ENCODE data around the gene SMARCAD1. TPM values are rescaled to one million over a fixed set of nuclear protein-coding genes. Genes with fewer than 3 reads are reported as not detected.

Gene SMARCAD1
- total RNA-seq, 1 donor from 2014 or later = 16.4 TPM

DNA sequence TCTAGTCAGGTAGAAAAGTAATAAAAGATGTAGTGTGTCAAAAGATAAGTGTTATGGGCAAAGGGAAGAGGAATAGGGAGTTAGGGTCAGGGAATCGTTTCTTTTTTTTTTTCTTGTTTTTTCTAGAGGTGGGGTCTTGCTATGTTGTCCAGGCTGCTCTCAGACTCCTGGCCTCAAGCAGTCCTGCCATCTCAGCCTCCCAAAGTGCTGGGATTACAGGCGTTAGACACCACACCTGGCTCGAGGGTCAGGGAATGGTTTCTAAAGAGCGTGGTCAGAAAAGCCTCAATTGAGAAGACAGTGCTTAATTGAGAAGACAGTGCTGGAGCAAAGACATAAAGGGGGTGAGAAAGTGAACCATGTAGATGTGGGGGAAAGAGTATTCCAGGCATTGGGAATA lies 19.1 kb downstream of the SMARCAD1 start:
- no peak for DNase-seq (ENCODE audit: low spot score)

DNA sequence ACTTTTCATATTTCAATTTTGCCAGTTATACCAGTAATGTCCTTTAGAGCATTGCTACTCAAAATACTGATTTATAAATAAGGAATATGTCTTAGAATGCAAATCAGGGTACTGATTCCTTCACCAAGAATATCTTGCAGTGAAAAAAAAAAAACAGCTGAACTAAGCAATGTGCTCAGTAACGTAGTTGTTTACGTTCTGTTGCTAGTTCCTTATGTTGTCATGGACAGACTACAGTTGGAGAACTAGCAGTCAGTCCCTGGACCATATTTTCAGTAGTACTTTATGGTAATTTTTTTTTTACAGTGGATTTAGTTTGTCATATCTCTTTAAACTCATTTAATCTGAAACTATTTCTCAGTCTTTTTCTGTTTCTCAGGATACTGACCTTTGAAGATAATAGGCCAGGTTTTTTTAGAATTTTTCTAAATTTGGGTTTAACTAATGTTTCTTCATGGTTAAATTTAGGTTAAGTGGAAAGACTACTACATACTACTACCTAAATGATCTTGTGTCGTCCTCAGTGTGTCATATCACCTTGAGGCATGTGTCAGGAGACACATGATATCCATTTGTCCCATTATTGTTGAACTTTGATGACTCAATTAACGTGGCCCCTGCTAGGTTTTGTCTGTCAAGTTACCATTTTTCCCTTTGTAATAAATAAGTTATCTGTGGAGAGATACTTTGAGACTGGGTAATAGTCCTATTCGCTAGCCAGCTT lies 21.0 kb downstream of the SMARCAD1 start:
- no peak for DNase-seq (ENCODE audit: low spot score)

DNA sequence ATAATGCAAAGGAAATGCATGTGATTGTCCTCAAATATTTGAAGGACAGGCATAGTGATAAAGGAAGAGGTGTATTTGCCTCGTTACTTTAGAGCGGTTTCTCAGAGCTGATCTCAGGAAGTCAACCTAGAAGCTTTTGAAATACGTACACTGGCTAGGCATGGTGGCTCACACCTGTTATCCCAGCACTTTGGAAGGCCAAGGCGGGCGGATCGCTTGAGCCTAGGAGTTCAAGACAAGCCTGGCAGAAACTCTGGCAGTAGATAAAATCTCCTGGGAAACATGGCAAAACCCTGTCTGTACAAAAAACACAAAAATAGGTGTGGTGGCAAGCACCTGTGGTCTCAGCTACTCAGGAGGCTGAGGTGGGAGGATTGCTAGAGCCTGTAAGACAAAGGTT lies 24.9 kb downstream of the SMARCAD1 start:
- DNase-seq (ENCODE audit: low spot score) = no peak

DNA sequence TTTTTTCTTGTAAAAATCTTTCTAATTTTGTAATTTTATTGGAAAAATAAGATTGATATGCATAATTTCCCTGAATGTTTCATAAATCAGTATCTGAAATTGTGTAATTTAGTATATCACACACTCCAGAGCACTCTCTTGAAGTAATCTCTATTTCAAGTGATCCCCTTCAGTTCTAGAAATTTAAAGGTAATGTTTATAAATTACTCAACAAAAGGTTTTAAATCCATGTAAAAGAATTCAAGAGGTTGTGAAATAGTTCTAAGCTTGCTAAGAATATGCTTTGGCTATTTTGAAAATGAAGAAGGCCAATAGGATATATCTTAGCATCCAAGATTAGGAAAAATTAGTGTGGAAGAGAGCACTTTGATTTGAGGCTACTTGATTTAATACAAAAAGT lies 28.2 kb downstream of the SMARCAD1 start:
- DNase-seq (ENCODE audit: low spot score) = no peak

DNA sequence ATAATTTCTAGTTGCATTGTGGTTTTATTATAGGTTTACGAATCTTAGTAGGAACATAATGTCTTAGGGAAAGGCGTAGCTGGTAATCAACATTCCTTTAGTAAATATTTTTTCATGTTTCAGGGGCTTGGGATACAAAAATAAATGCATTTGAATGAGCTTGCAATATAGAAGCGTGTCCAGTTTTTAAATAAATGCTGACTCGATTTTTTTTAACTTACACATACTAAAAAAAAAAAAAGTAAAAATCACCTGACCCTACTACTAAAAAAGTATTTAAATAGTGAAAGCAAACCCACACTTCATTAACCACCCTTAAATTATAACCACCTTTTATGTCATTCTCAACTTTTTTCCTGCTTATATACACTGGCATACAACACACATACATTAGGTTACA lies 29.6 kb downstream of the SMARCAD1 start:
- DNase-seq (ENCODE audit: low spot score) = no peak

DNA sequence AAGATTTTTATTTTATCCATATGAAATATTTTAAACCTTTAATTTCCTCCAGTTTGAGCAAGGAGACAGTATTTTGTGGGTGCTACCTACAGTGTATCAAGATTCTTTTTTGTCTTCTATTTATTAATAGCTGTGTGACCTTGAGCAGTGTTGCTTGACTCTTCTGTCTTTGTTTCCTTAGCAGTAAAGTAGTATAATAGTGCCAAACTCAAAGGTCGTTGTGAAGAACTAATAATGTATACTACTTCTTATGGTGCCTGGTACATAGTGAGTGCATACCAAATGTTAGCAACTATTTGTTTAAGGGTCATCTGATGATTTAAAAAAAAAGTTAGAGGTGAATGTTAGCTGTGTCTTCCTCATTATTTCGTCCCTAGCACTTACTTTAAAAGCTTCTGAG lies 30.5 kb downstream of the SMARCAD1 start:
- DNase-seq (ENCODE audit: low spot score) = no peak

DNA sequence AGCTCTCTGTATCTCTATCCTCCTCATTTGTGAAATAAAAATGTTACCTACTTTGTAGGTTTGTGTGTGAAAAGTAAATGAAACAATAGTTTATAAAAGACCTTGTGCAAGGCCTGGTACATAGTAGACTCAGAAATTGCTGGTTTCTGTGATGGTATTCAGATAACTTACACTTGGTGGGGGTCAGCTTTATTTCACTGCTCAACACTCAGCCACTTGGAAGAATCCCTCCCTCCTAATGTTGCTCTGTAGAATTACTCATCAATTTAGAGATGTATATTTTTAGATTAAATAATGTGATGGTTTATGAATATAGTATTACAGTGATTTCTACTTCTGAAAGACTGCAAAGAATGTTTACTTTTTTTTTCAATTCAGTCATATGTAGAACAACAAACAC lies 32.7 kb downstream of the SMARCAD1 start:
- DNase-seq (ENCODE audit: low spot score) = no peak

DNA sequence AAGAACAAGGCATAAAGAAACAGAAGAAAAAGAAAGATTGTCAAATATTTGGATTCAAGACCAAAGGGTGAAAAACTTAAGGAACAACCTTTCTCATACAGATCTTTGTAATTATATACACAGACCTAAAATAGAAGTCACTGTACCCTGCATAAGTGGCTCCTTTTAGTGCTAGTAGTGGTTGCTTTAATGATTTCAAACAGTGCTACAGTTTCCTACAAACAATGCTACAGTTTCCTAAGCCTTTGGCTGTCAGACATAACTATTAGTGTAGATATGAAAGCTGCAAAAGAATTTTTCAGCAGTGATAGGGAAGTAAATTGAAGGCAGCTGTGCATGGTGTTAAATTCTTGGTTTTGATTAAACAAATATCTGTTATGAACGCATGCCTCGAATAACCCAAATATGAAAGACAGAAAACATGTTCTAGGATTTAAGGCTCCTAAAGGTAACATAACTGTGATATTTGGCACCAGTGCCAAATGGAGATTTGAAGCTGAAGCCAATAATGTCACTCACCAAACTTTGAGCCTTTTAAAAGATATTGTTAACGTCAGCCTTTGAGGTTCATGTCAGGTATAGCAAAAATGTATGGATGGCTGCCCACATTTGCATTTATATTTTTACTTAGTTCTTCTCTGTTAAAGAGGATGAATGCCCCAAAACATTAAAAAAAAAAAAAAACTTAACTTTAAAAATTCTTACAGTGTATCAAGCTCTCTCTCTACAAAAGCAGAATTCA lies 36.6 kb downstream of the SMARCAD1 start:
- DNase-seq (ENCODE audit: low spot score) = no peak

DNA sequence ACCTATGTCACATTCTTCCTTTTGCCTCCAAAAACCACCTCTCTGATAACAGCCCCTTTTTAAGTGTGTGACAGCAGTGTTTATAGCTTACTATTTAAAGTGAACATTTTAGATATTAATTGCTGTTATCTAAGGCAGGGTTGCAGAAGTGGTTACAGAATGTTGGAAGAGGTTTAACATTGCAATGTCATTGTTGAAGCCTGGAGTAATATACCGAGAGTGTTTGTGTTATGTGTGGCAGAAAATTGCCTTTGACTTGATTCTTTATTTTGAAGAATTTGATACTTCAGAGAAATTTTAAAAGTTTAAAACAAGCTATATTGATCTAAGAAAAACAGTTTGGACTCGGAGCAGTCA lies 37.1 kb downstream of the SMARCAD1 start:
- no peak for DNase-seq (ENCODE audit: low spot score)

DNA sequence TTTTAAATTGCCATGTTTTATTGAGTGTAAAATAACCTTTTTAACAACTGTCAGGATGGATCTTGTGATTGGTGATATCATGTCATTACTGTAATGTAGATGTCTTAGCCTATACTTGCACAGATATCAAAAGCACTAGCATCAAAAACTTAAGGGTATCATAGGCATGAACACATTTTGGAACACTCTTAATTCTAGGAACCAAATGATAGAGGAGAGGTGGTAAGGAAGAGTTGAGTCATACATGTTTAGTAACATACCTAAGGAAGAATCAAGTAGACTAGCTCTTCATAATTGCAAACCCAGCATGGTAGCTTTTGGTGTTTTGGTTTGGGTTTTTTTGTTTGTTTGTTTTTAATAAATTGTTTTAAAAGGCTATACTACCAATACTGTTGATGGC lies 43.4 kb downstream of the SMARCAD1 start:
- no peak for DNase-seq (ENCODE audit: low spot score)

DNA sequence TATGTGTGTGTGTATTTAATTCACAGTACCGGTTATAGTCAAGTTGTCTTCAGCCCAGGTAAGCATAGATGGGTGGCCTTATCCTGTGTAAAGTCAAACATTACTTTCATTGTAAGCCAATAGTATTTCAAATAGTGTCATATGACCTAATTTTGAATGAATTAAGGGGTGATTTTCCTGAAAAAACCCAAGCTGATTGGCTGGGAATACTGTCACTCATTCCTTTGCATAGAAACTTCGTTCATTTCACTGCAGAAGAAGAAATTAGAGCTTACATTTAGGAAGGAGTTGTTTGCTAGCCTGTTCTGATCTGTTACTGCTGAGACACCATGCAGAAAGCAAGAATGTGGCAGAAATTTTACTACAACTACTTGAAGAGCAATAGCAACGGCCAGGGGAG lies 45.4 kb downstream of the SMARCAD1 start:
- no peak for DNase-seq (ENCODE audit: low spot score)

DNA sequence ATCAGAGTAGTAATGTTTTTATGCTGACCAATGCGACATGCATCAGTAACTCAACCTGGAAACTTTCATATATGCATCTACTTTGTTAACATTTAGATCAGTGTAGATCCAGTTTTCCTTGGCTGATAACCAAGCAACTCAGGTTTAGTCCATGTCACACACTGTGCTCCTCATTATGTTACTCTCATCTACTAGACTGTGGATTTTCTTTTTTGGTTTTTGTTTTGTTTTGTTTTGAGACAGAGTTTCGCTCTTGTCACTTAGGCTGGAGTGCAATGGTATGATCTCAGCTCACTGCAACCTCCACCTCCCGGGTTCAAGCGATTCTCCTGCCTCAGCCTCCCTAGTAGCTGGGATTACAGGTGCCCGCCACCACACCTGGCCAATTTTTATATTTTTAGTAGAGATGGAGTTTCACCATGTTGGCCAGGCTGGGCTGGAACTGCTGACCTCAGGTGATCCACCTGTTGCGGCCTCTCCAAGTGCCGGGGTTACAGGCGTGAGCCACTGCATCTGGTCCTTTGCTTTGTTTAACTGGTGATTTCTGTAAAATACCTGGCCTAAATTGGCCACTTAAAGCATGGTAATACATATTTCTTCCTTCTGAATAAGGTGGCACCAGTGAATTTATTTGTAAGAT lies 48.6 kb downstream of the SMARCAD1 start:
- peak; percentile 67 for DNase-seq (ENCODE audit: low spot score)

DNA sequence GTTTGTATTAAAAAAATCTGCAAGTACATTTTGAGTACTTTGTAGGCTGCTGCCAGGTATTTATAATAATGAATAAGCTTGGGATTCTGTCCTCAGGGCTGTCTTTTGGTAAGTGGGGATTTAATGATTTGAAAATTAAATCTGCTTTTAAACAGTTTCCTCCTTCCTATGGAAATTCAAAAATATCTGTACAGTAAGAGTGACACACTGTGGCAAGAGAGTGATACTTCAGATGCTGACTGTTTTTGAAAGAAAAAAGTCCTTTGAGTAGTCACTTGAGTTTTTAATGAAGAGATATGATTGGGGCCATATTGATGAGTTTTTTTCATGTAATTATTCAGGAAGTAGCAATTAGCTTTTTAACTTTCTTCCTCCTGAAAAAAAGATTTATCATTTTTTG lies 49.2 kb downstream of the SMARCAD1 start:
- DNase-seq (ENCODE audit: low spot score) = no peak

DNA sequence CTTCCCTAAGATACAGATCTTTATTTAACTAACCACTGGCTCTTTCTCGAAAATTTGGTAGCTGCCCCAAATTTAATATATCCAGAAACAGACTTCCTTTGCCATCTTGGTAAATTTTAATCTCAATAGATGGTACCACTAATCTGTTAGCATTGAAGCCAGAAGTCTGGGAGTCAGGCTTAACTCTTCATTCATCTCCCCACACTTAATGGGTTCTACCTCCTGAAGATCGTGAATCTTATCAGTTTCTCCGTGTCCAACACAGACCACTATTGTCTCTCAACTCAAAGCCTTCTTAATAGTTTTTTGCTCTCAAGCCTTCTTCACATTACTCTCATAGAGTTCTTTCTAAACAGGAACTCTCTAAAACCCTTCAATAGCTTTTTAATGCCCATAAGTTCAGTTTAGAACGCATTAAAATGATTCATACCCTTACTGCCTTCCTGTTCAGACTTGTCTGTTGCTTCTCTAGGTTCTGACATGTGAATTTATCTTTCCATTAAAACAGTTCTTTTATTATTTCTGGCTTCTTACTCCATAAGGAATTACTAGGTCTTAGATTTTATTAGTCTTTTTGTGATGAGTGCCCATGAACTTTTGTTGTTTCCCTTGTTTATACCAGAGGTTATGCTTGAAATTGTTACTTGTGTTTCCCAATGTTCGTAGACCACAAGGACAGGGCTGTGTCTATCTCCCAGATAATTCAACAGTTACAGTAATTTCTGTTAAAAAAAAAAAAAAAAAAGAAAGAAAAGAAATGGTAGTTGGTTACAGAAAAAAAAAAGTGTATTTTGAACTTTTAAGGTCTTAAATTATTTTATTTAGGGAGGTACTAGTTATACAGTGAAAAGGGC lies 54.7 kb downstream of the SMARCAD1 start:
- DNase-seq (ENCODE audit: low spot score) = no peak

DNA sequence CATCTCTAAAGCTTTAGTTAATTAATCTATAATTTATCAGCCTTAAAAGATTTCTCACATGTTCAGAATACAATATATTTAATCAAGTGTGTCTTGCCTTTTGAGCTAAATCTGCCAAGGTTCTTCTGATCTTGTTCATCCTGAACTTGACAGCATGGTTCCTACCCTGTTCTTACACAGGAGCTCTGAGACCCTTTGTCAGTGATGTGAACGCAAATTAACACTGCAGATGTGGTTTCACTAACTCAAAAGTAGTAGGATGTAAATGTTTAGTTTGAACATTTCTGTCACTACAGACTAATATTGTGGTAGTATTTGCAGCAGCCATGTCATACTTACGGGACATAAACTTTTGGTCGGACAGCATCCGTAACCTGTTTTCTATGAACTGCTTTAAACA lies 59.4 kb downstream of the SMARCAD1 start:
- DNase-seq (ENCODE audit: low spot score) = no peak

DNA sequence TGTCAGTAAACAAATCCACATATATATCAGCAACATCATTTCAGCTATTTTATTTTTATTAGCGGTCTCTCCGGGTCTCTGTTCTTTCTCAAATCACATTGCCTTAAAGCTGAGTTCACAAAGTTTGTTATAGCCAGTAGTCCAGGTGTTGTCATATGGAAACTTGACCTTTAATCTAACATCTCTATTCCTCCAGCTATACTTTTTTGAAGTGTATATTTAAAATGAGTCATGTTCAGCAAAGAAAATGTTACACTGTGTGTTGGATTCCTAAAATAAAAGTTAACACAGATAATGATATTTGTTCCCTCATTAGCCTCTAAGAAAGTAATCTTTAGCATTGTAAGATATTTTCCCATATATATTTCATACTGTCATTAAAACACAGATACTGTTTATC lies 63.6 kb downstream of the SMARCAD1 start:
- DNase-seq (ENCODE audit: low spot score) = no peak

DNA sequence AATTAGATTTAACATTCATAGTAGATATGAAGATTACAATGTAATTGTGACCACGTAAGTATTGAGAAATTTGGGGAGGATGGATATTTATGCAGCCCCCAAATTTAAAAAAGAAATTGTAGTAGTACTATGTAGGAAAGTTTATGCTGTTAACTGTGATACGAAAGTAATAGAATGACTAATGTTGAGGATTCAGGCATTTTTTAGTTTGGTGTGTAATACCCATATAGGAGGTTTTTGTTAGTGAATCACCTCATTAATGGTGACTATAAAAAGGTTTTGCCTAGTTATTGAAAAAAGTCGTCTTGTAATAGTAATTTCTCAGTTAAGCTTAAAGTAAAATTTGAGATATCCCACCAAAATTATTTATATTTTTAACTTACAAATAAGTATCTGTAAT lies 67.2 kb downstream of the SMARCAD1 start:
- DNase-seq (ENCODE audit: low spot score) = no peak

DNA sequence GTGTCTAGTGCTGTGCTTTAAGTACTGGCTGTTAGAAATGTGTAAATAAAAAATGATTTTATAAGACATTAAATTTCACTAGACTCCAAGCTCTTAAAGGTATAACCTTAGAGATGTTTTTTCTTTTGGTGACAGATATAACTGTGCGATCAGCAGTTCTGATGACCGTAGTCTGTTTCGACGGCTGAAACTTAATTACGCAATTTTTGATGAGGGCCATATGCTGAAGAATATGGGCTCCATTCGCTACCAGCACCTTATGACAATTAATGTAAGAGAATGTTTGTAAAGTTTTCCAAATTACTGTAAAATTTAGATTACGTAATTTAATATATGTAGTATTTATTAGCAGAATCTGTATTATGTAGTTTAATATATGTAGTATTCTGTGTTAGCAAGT lies 68.5 kb downstream of the SMARCAD1 start:
- DNase-seq (ENCODE audit: low spot score) = no peak

DNA sequence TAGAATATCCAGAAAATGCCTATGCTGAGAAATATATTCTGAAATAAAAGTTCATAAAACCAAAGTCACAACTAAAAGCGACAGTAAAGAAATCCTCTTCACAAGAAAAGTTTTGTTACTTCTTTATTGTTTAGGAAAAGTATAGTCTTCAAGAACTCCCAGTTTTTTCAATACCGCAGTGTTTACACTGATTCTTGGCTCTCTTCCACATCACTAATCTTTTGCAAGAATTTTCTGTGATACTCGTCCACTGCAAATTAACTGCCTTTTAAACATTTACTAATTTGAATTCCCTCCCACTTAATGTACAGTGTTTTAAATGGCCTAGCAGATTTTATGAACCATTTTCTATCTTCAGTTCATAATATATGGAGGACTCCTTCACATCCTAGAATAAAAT lies 69.9 kb downstream of the SMARCAD1 start:
- DNase-seq (ENCODE audit: low spot score) = no peak

DNA sequence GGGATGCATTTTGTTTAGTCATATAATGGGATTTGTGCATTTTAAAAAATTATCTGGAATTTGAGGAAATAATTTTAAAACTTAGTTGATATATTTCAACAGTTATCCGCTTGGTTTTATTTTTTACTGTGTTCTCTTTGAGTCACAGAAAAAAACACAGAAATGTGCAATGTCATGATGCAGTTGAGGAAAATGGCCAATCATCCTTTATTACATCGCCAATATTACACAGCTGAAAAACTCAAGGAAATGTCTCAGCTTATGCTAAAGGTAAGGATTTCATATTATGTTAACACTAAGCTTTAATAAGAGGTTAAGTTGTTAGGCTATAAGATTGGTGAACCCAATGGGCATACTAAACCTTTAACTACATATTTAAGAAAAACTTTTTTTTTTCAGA lies 71.1 kb downstream of the SMARCAD1 start:
- DNase-seq (ENCODE audit: low spot score) = no peak

DNA sequence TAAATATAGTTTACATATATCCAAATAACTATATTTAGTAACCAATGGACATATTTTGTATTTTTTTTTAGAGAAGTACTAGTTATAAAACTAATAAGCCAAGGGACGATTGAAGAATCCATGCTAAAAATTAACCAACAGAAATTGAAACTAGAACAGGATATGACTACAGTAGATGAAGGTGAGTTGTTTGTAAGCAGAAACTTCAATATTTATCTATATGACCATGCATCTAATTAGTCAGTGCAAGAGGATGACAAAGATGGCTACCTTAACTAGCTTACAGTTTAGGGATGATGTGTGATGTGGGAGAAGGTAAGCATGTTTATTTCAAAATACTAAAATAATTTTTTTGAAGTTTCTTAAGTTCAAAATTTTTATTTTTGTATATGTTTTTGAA lies 77.2 kb downstream of the SMARCAD1 start:
- DNase-seq (ENCODE audit: low spot score) = no peak

DNA sequence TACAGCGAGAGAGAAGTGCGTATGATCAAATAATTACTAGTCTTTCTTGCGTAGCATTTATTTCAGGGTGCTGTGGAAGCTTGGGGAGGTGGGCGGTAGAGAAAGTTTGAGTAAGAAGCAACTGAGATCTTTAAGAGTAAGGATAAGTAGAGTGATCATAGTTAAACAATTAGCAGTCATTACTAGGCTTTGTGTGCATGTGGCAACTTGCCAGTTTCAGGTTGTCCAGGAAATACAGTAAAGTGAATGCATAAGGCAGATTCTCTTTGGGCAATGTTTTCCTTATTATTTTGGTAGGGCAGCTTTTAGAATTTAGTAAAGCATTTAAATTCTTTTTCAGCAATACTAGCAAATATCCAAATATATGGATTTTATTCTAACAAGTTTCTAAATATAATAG lies 78.0 kb downstream of the SMARCAD1 start:
- no peak for DNase-seq (ENCODE audit: low spot score)

Data from mesenteric fat pad (tissue), 1 donor.